ENCODE data around the gene CLCN2. TPM values are rescaled to one million over a fixed set of nuclear protein-coding genes. Genes with fewer than 3 reads are reported as not detected.

CLCN2 gene
- total RNA-seq, 4 donors from 2014 or later: 1.7 to 6.0 (median 4.0) TPM

- intact Hi-C loops (cut with DNase I; ENCODE audit: low total_unique reads): no loop called here
- WGBS, 2 donors: 91 to 94% methylated on average over 12 of the region's 12 CpGs
- H3K4me3 ChIP-seq (ENCODE audit: low read depth, poor library complexity, severe bottlenecking): no peak overlapping the region
- TF ChIP-seq CTCF (IDR thresholded peaks at IDR 0.05): no peak
- no peak for TF ChIP-seq POLR2A (IDR thresholded peaks at IDR 0.05)
- DNase-seq (ENCODE audit: low spot score in 2 of 2): no peak
Measured at GRCh38 chr3:184387174-184387714, 25.8 kb upstream of the CLCN2 start.

- no peak for DNase-seq (ENCODE audit: low spot score in 2 of 2)
- intact Hi-C loops (cut with DNase I; ENCODE audit: low total_unique reads): no loop called here
- 63 to 76% methylated on average over 13 to 18 of the region's 37 CpGs for WGBS, 2 donors
- no peak for TF ChIP-seq POLR2A (IDR thresholded peaks at IDR 0.05)
- TF ChIP-seq CTCF (IDR thresholded peaks at IDR 0.05): no peak
- H3K4me3 ChIP-seq (ENCODE audit: low read depth, poor library complexity, severe bottlenecking): no peak overlapping the region
Measured at GRCh38 chr3:184386047-184386806, 24.8 kb upstream of the CLCN2 start.

GRCh38 chr3:184384856-184385422 lies 23.5 kb upstream of the CLCN2 start:
- no peak overlapping the region for H3K4me3 ChIP-seq (ENCODE audit: low read depth, poor library complexity, severe bottlenecking)
- TF ChIP-seq CTCF (IDR thresholded peaks at IDR 0.05): no peak
- TF ChIP-seq POLR2A (IDR thresholded peaks at IDR 0.05): no peak
- no peak for DNase-seq (ENCODE audit: low spot score in 2 of 2)
- intact Hi-C loops (cut with DNase I; ENCODE audit: low total_unique reads): no loop called here
- WGBS, 2 donors: 95% methylated on average over 8 of the region's 8 CpGs

- intact Hi-C loops (cut with DNase I; ENCODE audit: low total_unique reads): no loop called here
Measured at GRCh38 chr3:184384342-184384741, 22.9 kb upstream of the CLCN2 start.

GRCh38 chr3:184383033-184383740 lies 21.8 kb upstream of the CLCN2 start:
- TF ChIP-seq POLR2A (IDR thresholded peaks at IDR 0.05) (no peak), CTCF (IDR thresholded peaks at IDR 0.05) (no peak)
- 94 to 98% methylated on average over 9 to 13 of the region's 15 CpGs for WGBS, 2 donors
- intact Hi-C loops (cut with DNase I; ENCODE audit: low total_unique reads): no loop called here
- DNase-seq (ENCODE audit: low spot score in 2 of 2): no peak
- no peak overlapping the region for H3K4me3 ChIP-seq (ENCODE audit: low read depth, poor library complexity, severe bottlenecking)

More at GRCh38 chr3:184384342-184384741, 22.9 kb upstream of the CLCN2 start:
- no peak for DNase-seq (ENCODE audit: low spot score in 2 of 2)
- no peak overlapping the region for H3K4me3 ChIP-seq (ENCODE audit: low read depth, poor library complexity, severe bottlenecking)
- WGBS, 2 donors: 82 to 87% methylated on average over 9 of the region's 9 CpGs
- TF ChIP-seq POLR2A (IDR thresholded peaks at IDR 0.05) (no peak), CTCF (IDR thresholded peaks at IDR 0.05) (no peak)
